ENCODE data around the gene NFIX. TPM values are rescaled to one million over a fixed set of nuclear protein-coding genes. Genes with fewer than 3 reads are reported as not detected.
A peak's percentile ranks its signal among the peaks of the same experiment; 100 is the strongest.

Gene NFIX
- total and polyA plus RNA-seq, 2 of the 13 experiments (the other 11 are each of a cell fraction or from before 2014, with no cell fraction given) = 3.4 to 5.4 TPM

GRCh38 chr19:12945479-12946091 is 49.7 kb upstream of the NFIX start, which contains the start of gene RAD23A (continued):
- peak; percentile 67 to 75; a peak in 3 of 4 replicates for TF ChIP-seq HMGXB4 (CRISPR knock-in tag; IDR thresholded peaks at IDR 0.05; ENCODE audit: borderline replicate concordance in 1 of 2, low read depth in 1 of 2)
- TF ChIP-seq CEBPG (CRISPR knock-in tag; IDR thresholded peaks at IDR 0.05) = peak; percentile 40
- peak; percentile 81; the same call in 1 of the 2 replicates for TF ChIP-seq ZNF850 (CRISPR knock-in tag; conservative IDR thresholded peaks at IDR 0.05)
- TF ChIP-seq ZNF747 (CRISPR knock-in tag; IDR thresholded peaks at IDR 0.05; ENCODE audit: borderline replicate concordance) = peak; percentile 87
- peak; percentile 86 for TF ChIP-seq GABPA (IDR thresholded peaks at IDR 0.05; ENCODE audit: low read depth, low read length)
- peak; percentile 85 for TF ChIP-seq GABPA (CRISPR knock-in tag; IDR thresholded peaks at IDR 0.05; ENCODE audit: low read depth)
- no peak for TF ChIP-seq ZNF710 (CRISPR knock-in tag; IDR thresholded peaks at IDR 0.05; ENCODE audit: borderline replicate concordance)
- peak; percentile 95 for TF ChIP-seq TFE3 (CRISPR knock-in tag; IDR thresholded peaks at IDR 0.05)
- no peak for TF ChIP-seq ZNF562 (CRISPR knock-in tag; IDR thresholded peaks at IDR 0.05; ENCODE audit: borderline replicate concordance)
- TF ChIP-seq NFKB2 (CRISPR knock-in tag; IDR thresholded peaks at IDR 0.05; ENCODE audit: borderline replicate concordance) = peak; percentile 90; the same call in 1 of the 2 replicates
- peak; percentile 65; the same call in 1 of the 2 replicates for TF ChIP-seq JUND (CRISPR knock-in tag; IDR thresholded peaks at IDR 0.05)
- no peak for TF ChIP-seq ZFP62 (CRISPR knock-in tag; IDR thresholded peaks at IDR 0.05)
- peak; percentile 75; the same call in 1 of the 2 replicates for TF ChIP-seq GMEB2 (CRISPR knock-in tag; IDR thresholded peaks at IDR 0.05; ENCODE audit: low read depth)
- peak; percentile 95 for TF ChIP-seq ATF1 (CRISPR knock-in tag; IDR thresholded peaks at IDR 0.05)
- no peak for TF ChIP-seq ZNF740 (CRISPR knock-in tag; IDR thresholded peaks at IDR 0.05)
- no peak for TF ChIP-seq ISX (CRISPR knock-in tag; conservative IDR thresholded peaks at IDR 0.05)
- peak; percentile 84; the same call in 1 of the 2 replicates for TF ChIP-seq BRCA1 (CRISPR knock-in tag; IDR thresholded peaks at IDR 0.05)
- peak; percentile 56; the same call in 1 of the 2 replicates for TF ChIP-seq PRDM15 (CRISPR knock-in tag; IDR thresholded peaks at IDR 0.05)
- 0 out of 2 replicates have a peak, but pooled peaks have one; percentile 27 for TF ChIP-seq ZNF629 (CRISPR knock-in tag; conservative IDR thresholded peaks at IDR 0.05)
